Measurements from ENCODE around the gene MGST3.

DNA sequence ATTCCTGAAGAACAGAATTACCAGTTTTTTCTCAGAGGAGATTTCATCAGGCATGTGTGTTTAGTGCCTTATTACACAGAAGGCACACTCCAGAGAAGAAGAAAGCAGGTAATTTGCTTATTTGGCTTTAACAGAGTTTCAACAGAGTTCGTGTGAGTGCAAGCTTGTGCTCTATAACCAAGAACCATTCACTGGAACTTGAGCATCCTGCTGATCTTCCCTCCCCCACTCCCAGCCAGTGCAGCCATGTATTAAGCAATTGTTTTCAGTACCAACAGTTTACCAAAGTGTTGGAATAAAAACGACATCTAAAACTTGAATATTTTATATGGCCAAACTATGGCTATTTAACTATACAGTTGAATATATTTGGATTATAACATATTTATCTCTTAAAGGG is 4.3 kb downstream of the MGST3 start:
- TF ChIP-seq POLR2AphosphoS5 (IDR thresholded peaks at IDR 0.05; ENCODE audit: low read depth, low read length) (no peak), TCF7L2 (IDR thresholded peaks at IDR 0.05; ENCODE audit: low read depth, low read length) (no peak), CTCF (IDR thresholded peaks at IDR 0.05) (no peak), SIN3A (IDR thresholded peaks at IDR 0.05; ENCODE audit: borderline replicate concordance, insufficient read depth, low read depth, low read length) (no peak), REST (IDR thresholded peaks at IDR 0.05; ENCODE audit: insufficient read depth in 1 of 2, low read depth in 2 of 2, low read length in 1 of 2) (no peak)

Data from Panc1 (cell line).